Measurements from ENCODE around the gene CASZ1. TPM values are rescaled to one million over a fixed set of nuclear protein-coding genes. Genes with fewer than 3 reads are reported as not detected.
A peak's percentile ranks its signal among the peaks of the same experiment; 100 is the strongest.

The CASZ1 gene
- total RNA-seq, 1 donor from 2014 or later: 3.4 TPM

DNA sequence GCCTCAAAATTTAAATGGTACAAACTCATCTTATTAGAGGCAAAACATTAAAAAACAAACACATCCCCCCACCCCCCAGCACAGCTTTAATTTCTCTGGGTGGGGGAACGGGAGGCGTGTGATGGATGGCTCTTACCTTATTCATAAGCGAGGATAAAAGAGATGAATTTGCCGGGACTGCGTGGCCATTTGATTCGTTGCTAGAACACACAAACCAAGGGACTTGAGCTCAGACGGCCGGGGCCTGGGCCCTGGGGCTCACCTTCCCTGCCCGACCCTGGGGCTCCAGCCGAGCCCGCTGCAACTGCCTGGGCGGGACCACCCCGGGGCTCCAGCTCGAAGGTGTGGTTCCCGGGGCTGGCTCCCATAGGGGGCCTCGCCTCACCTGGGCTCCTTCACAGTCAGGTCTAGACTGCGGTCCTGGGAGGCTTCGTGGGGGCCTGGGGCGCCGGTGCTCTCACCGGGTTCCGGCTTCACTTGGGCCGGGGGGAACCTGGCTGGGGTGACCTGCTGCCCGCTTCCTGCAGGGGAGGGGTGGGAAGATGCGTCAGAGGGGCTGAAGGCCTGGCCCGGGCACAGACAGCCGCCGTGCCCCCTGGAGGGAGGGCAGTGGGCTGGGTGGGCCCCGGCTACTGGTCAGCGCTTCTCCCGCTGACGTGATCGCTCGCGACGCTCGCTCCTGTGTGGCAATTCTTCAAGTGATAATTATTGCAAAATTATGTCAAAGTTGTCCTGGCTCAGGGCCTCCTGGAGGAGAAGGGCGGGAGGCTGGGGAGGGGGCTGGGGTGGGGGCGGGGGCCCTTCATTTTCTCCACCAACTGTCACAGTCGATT, 145.7 kb downstream of the CASZ1 start:
- H3K36me3 Mint-ChIP-seq: peaks cover 15% of the 10 kb centered on the region
- TF ChIP-seq EZH2 (IDR thresholded peaks at IDR 0.05) (no peak), CTCF (IDR thresholded peaks at IDR 0.05) (no peak), EZH2phosphoT487 (IDR thresholded peaks at IDR 0.05) (no peak)
- peaks cover 16% of the 10 kb centered on the region for H3K27me3 ChIP-seq
- peaks cover 27% of the 10 kb centered on the region for H3K4me1 Mint-ChIP-seq
- peak overlapping the region; percentile 67 for H3K4me3 Mint-ChIP-seq
- no peaks in the 10 kb centered on the region for H3K79me2 ChIP-seq (ENCODE audit: low read depth)
- no peaks in the 10 kb centered on the region for H3K36me3 ChIP-seq
- H3F3A ChIP-seq (ENCODE audit: low read depth): peaks cover 31% of the 10 kb centered on the region
- H3K9ac ChIP-seq: no peak overlapping the region
- DNase-seq (ENCODE audit: low spot score): no peak
- H3K27ac Mint-ChIP-seq: no peak overlapping the region
- no peak overlapping the region for H2AFZ ChIP-seq (replicated peaks)
- H3K27ac ChIP-seq: no peak overlapping the region
- peak overlapping the region; percentile 32 for H3K4me3 ChIP-seq
- H3K27me3 Mint-ChIP-seq (ENCODE audit: insufficient read depth, low read depth): peaks cover 2% of the 10 kb centered on the region
- H3K4me1 ChIP-seq: peaks cover 36% of the 10 kb centered on the region
- no peaks in the 10 kb centered on the region for H3K9me3 Mint-ChIP-seq
- H3K9me3 ChIP-seq (ENCODE audit: low read depth): no peaks in the 10 kb centered on the region
- H4K20me1 ChIP-seq (ENCODE audit: low read depth): peaks cover 19% of the 10 kb centered on the region
- peak overlapping the region; percentile 81 for H3K4me2 ChIP-seq

DNA sequence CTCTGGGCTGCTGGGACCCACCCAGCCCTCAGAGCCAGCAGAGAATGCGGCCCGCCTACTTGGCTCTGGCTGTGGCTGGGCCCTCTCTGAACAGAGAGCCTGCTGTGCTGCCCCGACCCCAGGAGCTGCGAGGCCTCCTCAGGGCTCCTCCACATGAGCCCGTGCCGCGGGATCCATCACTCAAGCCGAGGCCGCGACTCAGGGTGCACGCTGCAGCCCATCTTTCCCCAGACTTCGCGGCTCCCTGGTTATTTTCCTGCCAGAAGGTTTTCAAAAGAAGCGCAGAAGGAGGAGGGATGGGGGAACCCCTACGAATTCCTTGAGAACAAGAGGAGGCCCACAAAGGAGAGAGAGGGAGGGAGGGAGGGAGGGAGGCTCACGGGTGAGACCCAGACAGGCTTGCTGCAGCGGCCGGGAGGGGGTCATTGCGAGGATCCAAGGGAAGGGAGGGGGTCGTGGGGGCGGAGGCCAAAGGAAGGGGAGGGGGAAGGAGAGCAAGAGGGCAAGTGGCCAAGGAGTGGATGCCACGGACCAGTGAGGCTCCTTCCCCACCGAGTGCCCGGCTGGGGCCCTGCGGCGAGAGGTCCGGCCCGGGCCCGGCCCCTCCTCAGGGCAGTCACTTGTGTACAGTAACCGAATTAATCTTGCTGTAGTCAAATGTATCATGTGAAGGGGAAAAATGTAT, 146.8 kb downstream of the CASZ1 start:
- Histone ChIP-seq H4K20me1 (ENCODE audit: low read depth) (peaks cover 19% of the 10 kb centered on the region), H3F3A (ENCODE audit: low read depth) (peaks cover 31% of the 10 kb centered on the region), H3K9ac (no peak overlapping the region), H3K36me3 (no peaks in the 10 kb centered on the region), H3K27ac (no peak overlapping the region), H3K27me3 (peaks cover 16% of the 10 kb centered on the region), H3K79me2 (ENCODE audit: low read depth) (no peaks in the 10 kb centered on the region), H3K9me3 (ENCODE audit: low read depth) (no peaks in the 10 kb centered on the region), H3K4me2 (peak overlapping the region; percentile 81), H3K4me1 (peaks cover 36% of the 10 kb centered on the region), H2AFZ (replicated peaks) (no peak overlapping the region), H3K4me3 (peak overlapping the region; percentile 32)
- Mint-ChIP-seq H3K36me3 (peaks cover 14% of the 10 kb centered on the region), H3K4me3 (no peak overlapping the region), H3K27me3 (ENCODE audit: insufficient read depth, low read depth) (peaks cover 4% of the 10 kb centered on the region), H3K9me3 (no peaks in the 10 kb centered on the region), H3K4me1 (peaks cover 29% of the 10 kb centered on the region), H3K27ac (no peak overlapping the region)
- peak; percentile 90 for DNase-seq (ENCODE audit: low spot score)
- TF ChIP-seq CTCF (IDR thresholded peaks at IDR 0.05): no peak
- no peak for TF ChIP-seq EZH2 (IDR thresholded peaks at IDR 0.05)

DNA sequence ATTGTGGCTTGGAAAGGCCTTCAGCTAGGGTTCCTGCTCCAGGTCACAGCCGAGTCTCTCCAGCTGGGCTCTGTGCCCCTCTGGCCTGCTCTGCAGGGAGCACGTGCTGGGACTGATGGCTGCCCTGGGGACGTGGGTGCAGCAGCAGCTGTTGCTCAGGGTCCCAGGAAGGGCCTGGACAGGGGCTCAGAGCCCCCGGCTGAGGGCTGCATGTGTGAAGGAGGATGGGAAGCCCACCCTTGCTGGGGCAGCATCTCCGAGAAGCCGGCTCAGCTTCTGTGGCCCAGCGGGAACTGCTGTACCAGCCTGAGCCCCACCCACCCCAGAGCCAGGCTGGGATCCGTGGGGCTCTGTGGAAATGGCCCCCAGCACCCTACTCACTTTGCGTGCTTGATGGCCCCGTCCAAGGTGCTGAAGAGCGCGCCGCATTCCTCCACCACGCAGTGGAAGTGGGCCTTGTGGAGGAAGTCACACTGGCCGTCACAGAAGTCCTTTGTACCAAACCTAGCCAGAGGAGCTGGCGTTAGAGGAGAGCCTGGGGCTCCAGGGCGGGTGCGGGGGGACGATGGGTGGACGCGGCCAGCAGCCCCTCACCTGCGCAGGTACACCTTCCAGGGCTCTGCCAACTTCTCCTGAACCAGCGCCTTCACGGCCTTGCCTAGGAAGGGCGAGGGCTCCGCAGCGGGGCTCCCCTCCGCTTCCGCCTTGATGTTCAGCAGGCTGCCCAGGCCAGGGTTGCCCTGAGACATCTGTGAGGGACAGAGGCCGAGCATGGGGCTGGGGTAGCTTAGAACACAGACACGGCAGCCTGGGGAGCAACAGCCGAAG, 147.5 kb downstream of the CASZ1 start:
- DNase-seq (ENCODE audit: low spot score): peak; percentile 68
- Histone ChIP-seq H3K4me2 (peak overlapping the region; percentile 81), H3K79me2 (ENCODE audit: low read depth) (no peaks in the 10 kb centered on the region), H3F3A (ENCODE audit: low read depth) (peaks cover 31% of the 10 kb centered on the region), H3K27ac (no peak overlapping the region), H3K9me3 (ENCODE audit: low read depth) (no peaks in the 10 kb centered on the region), H4K20me1 (ENCODE audit: low read depth) (peaks cover 19% of the 10 kb centered on the region), H3K27me3 (peaks cover 16% of the 10 kb centered on the region), H2AFZ (replicated peaks) (no peak overlapping the region), H3K36me3 (no peaks in the 10 kb centered on the region), H3K4me3 (peak overlapping the region; percentile 32), H3K4me1 (peaks cover 36% of the 10 kb centered on the region), H3K9ac (no peak overlapping the region)
- Mint-ChIP-seq H3K36me3 (peaks cover 18% of the 10 kb centered on the region), H3K4me1 (peaks cover 29% of the 10 kb centered on the region), H3K27me3 (ENCODE audit: insufficient read depth, low read depth) (peaks cover 4% of the 10 kb centered on the region), H3K4me3 (no peak overlapping the region), H3K9me3 (no peaks in the 10 kb centered on the region), H3K27ac (no peak overlapping the region)
- no peak for TF ChIP-seq EZH2 (IDR thresholded peaks at IDR 0.05)

Measured in neural progenitor cell (in vitro differentiated cells).